Stimulated activated CD4-positive, alpha-beta T cell treated with anti-CD3 and anti-CD28 coated beads, Interleukin-15, amount 100 ng/mL, for 24 hours (primary cell): ENCODE data around the gene B3GALNT1.
A peak's percentile ranks its signal among the peaks of the same experiment; 100 is the strongest.

Source experiments
- DNase-seq: peaks from one replicate; pipeline ENCODE4 v3.0.0-alpha.2; 2020

The B3GALNT1 gene

GRCh38 chr3:161104561-161105551 lies at the start of gene B3GALNT1:
Gene B3GALNT1, minus strand, starts transcription at chr3:161105349. Its CDS starts 18,595 bp downstream, at chr3:161086754.
- peak; percentile 47 for DNase-seq

DNA sequence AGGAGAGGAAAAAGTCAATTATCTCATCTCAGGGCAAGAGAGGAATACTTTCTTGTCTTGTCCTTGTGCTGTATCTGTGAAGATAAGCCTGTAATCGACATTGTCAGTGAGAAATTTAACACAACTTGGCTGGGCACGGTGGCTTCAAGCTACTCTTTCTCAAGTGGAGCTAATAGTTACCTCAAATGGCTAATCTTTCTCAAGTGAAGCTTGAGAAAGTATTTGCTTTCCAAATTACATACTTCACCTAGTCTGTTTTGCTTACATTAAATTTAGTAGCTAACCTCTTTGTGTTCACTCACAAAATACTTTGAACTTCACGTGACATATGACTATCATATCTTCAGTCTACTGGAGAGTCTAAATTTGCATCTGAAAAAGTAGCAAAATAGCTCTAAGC lies 48.3 kb upstream of the B3GALNT1 start:
- no peak for DNase-seq

GRCh38 chr3:161150001-161150525 lies 44.9 kb upstream of the B3GALNT1 start:
- DNase-seq: no peak

- no peak for DNase-seq
Measured at GRCh38 chr3:161149529-161149928, 44.4 kb upstream of the B3GALNT1 start.

DNA sequence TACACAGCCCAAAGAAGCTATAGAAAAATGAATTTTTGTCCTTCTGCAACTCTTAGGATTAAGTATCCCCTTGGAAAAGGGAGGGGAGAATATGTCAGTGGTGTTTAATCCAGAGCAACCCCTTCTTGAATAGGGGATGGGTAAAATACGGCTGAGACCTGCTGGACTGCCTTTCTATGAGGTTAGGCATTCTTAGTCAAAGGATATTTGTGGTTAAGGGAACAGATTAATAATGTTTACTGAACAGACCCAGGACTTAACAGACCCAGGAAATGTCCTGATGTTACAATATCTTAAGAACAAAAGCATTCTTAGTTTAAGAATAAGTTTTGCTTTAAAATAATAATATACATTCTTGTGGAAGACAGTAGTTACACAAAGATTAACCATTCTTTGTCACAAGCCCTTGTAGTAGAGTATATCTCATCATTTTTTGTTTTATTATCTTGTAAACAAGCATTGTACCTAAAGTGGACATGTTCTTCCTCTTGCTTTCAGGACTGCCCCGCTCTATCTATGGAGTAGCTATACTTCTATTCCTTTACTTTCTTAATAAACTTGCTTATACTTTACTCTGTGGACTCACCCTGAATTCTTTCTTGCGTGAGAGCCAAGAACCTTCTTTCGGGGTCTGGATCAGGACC lies 43.8 kb upstream of the B3GALNT1 start:
- no peak for DNase-seq

- DNase-seq: no peak
Measured at GRCh38 chr3:161142486-161142885, 37.3 kb upstream of the B3GALNT1 start.

DNA sequence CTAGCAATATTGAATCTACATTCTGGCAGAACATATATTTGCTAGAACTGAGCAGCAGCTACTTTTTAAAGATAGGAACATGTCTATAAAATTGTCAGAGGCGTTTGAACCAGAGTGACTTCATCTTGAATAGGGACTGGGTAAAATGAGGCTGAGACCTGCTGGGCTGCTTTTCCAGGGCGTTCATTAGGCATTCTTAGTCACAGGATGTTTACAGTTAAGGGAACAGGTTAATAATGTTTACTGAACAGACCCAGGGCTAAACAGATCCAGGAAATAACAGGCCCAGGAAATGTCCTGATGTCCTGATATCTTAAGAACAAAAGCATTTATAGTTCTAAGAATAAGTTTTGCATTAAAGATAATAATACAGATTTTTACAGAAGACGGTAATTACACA lies 34.5 kb upstream of the B3GALNT1 start:
- DNase-seq: no peak

DNA sequence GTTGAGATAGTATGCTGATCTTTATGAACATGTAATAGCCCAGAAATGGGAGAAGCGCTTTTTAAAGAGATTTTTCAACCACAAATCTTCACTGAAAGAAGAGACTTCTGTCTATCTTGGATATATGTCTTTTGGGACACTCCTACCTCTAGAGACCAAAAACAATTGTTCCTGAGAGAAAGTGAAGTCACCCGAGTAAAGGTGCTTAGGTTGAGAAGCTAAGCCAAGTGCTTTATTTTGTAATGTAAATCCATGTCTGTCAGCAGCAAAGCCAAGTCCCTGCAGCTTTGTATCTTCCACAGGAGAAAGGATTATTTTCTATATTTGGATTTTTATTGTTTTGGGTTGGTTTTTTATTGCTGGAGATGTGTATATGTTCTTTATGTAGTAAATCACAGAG lies 32.1 kb upstream of the B3GALNT1 start:
- DNase-seq: no peak

- DNase-seq: no peak
Measured at GRCh38 chr3:161132391-161132790, 27.2 kb upstream of the B3GALNT1 start.

- no peak for DNase-seq
Measured at GRCh38 chr3:161126495-161126894, 21.3 kb upstream of the B3GALNT1 start.

DNA sequence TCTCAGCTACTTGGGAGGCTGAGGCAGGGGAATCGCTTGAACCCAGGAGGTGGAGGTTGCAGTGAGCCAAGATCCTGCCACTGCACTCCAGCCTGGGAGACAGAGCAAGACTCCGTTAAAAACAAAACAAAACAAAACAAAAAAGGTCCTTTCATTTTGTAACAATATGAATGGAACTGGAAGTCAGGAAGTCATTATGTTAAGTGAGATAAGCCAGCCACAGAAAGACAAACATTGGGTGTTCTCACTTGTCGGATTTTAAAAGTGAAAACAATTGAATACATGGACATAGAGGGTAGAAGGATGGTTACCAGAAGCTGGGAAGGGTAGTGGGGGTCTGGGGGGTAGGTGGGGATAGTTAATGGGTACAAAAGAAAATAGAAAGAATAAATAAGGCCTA lies 12.5 kb upstream of the B3GALNT1 start:
- no peak for DNase-seq

GRCh38 chr3:161108840-161109239 lies 3.7 kb upstream of the B3GALNT1 start:
- DNase-seq: no peak

- DNase-seq: no peak
Measured at GRCh38 chr3:161107311-161107710, 2.2 kb upstream of the B3GALNT1 start.

DNA sequence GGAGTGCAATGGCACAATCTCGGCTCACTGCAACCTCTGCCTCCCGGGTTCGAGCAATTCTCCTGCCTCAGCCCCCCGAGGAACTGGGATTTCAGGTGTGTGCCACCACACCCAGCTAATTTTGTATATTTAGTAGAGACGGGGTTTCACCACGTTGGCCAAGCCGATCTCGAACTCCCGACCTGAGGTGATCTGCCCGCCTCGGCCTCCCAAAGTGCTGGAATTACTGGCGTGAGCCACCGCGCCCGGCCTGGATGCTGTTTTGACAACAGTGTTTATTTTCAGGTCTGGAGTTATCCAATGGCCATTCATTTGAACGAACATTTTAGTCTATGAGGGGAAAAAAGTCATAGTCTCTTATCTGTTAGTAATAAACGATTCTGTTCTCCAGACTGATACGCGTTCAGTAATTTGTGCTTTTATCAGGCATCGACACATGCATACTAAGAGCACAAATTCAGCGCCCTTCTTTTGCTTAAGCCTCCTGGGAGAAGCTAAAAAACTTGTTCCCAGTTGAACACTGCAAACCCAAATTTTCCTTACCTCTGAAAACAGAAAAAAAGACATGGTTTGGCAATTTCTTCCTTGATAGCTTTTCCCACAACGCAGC lies 1.3 kb downstream of the B3GALNT1 start:
- no peak for DNase-seq

- DNase-seq: no peak
Measured at GRCh38 chr3:161101609-161102008, 3.5 kb downstream of the B3GALNT1 start.

- no peak for DNase-seq
Measured at GRCh38 chr3:161100994-161101393, 4.2 kb downstream of the B3GALNT1 start.

DNA sequence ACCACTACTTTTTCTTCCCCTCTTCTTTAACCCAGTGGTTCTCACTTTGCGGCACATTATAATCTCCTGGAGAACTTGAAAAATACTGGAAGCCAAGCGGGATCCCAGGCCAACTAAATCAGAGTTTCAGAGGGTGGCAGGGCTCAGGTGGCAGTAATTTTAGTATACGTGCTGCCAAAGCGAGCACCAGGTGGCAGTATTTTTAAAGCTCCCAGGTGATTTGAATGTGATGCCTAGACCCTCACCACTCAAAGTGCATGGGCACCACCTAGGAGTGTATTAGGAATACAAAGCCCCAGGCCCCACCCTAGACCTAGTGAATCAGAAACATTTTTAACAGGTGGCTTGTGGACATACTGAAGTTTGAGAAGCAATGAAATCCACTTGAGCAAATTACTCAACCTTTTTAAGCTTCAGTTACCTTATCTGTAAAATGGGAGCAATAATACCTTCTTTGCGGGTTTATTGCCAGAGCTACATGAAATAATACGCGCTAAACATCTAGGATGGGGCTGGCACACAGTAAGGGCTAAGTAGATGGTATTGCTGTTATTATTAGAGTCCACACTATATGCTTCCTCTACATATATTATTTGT lies 8.3 kb downstream of the B3GALNT1 start:
- DNase-seq: peak; percentile 14

DNA sequence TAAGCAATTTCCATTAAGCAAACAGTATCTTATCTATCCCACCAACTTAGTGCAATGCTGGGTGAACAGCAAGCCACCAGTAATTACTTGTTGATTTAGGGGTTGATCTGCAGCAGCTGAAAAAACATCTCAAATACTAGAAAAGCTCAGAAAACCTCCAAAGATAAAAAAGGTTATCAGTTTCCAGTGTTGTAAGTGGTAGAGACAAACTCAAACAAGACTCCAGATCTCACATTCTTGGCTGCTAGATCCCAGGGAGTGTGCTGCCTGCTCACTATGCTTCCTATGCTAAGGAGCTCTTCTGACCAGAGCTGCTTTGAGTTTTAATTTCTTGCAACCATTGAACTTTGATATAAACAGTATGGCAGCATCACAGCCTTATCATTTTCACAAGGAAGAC lies 11.3 kb downstream of the B3GALNT1 start:
- DNase-seq: no peak

- no peak for DNase-seq
Measured at GRCh38 chr3:161084277-161084676, 20.9 kb downstream of the B3GALNT1 start.

DNA sequence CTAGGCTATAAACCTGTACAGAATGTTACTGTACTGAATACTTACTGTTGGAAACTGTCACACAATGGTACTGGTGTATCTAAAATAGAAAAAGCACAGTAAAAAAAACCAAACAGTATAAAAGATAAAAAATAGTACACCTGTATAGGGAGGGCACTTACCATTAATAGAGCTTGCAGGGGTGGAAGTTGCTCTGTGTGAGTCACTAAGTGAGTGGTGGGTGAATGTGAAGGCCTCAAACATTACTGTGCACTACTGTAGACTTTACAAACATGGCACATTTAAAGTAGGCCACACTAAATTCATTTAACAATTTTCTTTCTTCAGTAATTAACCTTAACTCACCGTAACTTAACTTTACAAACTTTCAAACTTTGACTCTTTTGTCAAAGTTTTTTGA lies 22.0 kb downstream of the B3GALNT1 start:
- DNase-seq: no peak

GRCh38 chr3:161082063-161082462 lies 23.1 kb downstream of the B3GALNT1 start:
- no peak for DNase-seq

- DNase-seq: no peak
Measured at GRCh38 chr3:161081633-161082032, 23.5 kb downstream of the B3GALNT1 start.

DNA sequence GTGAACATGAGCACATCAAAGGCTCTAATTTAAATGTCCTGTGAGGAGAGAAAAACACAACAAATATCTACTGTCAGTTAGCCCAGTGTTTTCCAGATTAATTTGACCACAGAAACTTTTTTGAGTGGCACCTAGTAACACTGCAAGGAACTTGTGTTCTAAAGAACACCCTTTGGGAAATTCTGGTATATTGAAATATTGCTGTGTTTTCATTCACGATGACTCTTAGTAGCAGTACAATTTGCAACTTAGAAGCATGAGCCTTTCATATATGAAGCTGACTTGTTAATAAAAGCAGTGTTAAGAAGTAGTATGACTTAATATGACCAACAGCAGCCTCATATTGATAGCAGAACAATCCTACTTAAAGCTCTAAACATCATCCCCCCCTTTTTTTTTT lies 32.0 kb downstream of the B3GALNT1 start:
- no peak for DNase-seq
